Activated CD4-positive, alpha-beta T cell treated with anti-CD3 and anti-CD28 coated beads for 24 hours (primary cell): ENCODE measurements around the gene MGST3.
"Not testable (repeated sequence)": the region's sequence is repeated elsewhere in the genome, so short reads cannot be mapped to it uniquely, and the experiment has no call there.

Source experiments
- DNase-seq, 2 donors: peaks; one replicate each; pipeline ENCODE4 v3.0.0-alpha.2; 2020; ENCODE audit warnings: low read depth in 2 of 2

Gene MGST3

GRCh38 chr1:165629151-165629550 lies 1.9 kb upstream of the MGST3 start:
- DNase-seq, result no peak

- DNase-seq, result no peak
Measured at GRCh38 chr1:165629848-165630628, 996 bp upstream of the MGST3 start.

GRCh38 chr1:165631342-165632151 lies 513 bp downstream of the MGST3 start:
- DNase-seq, result peak in 1 of 2 donors; percentile 31

GRCh38 chr1:165632152-165632469 lies 1.1 kb downstream of the MGST3 start:
- DNase-seq, result no peak

- no peak for DNase-seq
Measured at GRCh38 chr1:165632491-165632890, 1.5 kb downstream of the MGST3 start.

- DNase-seq, result no peak
Measured at GRCh38 chr1:165633614-165634013, 2.6 kb downstream of the MGST3 start.

- no peak for DNase-seq
Measured at GRCh38 chr1:165634154-165634921, 3.3 kb downstream of the MGST3 start.

GRCh38 chr1:165635329-165635728 lies 4.3 kb downstream of the MGST3 start:
- no peak for DNase-seq

- DNase-seq, result no peak
Measured at GRCh38 chr1:165635823-165636222, 4.8 kb downstream of the MGST3 start.

- DNase-seq, result no peak
Measured at GRCh38 chr1:165637427-165637826, 6.4 kb downstream of the MGST3 start.

- not testable (repeated sequence) for DNase-seq
Measured at GRCh38 chr1:165638211-165638610, 7.2 kb downstream of the MGST3 start.

GRCh38 chr1:165639821-165640623 lies 9.0 kb downstream of the MGST3 start:
- no peak for DNase-seq

GRCh38 chr1:165641231-165641987 lies 10.4 kb downstream of the MGST3 start:
- no peak for DNase-seq

- no peak for DNase-seq
Measured at GRCh38 chr1:165644064-165644735, 13.2 kb downstream of the MGST3 start.

- DNase-seq, result no peak
Measured at GRCh38 chr1:165645654-165646366, 14.8 kb downstream of the MGST3 start.

- no peak for DNase-seq
Measured at GRCh38 chr1:165647517-165647916, 16.5 kb downstream of the MGST3 start.

GRCh38 chr1:165647970-165648369 lies 16.9 kb downstream of the MGST3 start:
- DNase-seq, result no peak

- no peak for DNase-seq
Measured at GRCh38 chr1:165648919-165649572, 18.0 kb downstream of the MGST3 start.

- DNase-seq, result no peak
Measured at GRCh38 chr1:165650981-165651625, 20.1 kb downstream of the MGST3 start.
